IMR-90 (cell line): ENCODE results near the gene LDLRAD3. TPM values are rescaled to one million over a fixed set of nuclear protein-coding genes. Genes with fewer than 3 reads are reported as not detected.

Experiments used
- ATAC-seq: fragments of 200-7000 bp; cut with Tn5 transposase; 2 replicates; pipeline ENCODE4 v1.9.1; 2020; ENCODE audit warnings: low read depth, mild to moderate bottlenecking, moderate library complexity
- BruUV-seq: library from RNA; stranded (reverse); fragments of 400-500 nt; replicated peaks from 2 replicates; lab custom pipeline; 2021; lab: Mats Ljungman, UMichigan
- CTCF ChIA-PET: fragments of 300-600 bp; formaldehyde crosslinking; extraction: SDS; loops from one replicate; lab custom pipeline; 2021; ENCODE audit warnings: antibody characterized with exemption; lab: Yijun Ruan, JAX
- POLR2A ChIA-PET: fragments of 300-600 bp; sonication (Branson Sonifier 250); formaldehyde crosslinking; loops from one replicate; lab custom pipeline; 2022; ENCODE audit warnings: antibody characterized with exemption; ENCODE audit not compliant: unreplicated experiment; lab: Charles Lee
- DNase-seq: peaks from one replicate; pipeline ENCODE4 v3.0.0; 2013
- H2AFZ ChIP-seq: replicated peaks from 2 replicates; pipeline ENCODE3; 2013; ENCODE audit warnings: low read length, mild to moderate bottlenecking; ENCODE audit not compliant: poor library complexity
- H2AK5ac ChIP-seq: 2 replicates; pipeline ENCODE4 v1.6.1; 2013; ENCODE audit warnings: low read depth, low read length, inconsistent platforms
- H2AK9ac ChIP-seq: replicated peaks from 2 replicates; pipeline ENCODE3; 2013; ENCODE audit warnings: mild to moderate bottlenecking, low read depth, low read length, moderate library complexity; ENCODE audit not compliant: poor library complexity
- H2BK120ac ChIP-seq: 2 replicates; pipeline ENCODE4 v1.6.1; 2013; ENCODE audit warnings: low read depth, low read length, inconsistent platforms
- H2BK15ac ChIP-seq: 3 replicates; pipeline ENCODE4 v1.6.1; 2013; ENCODE audit warnings: low read depth, low read length, inconsistent platforms
- H2BK20ac ChIP-seq: 2 replicates; pipeline ENCODE4 v1.6.1; 2013; ENCODE audit warnings: low read depth, mild to moderate bottlenecking, inconsistent platforms, low read length, moderate library complexity
- H2BK5ac ChIP-seq: 2 replicates; pipeline ENCODE4 v1.6.1; 2013; ENCODE audit warnings: mild to moderate bottlenecking, low read depth, low read length, inconsistent platforms; ENCODE audit not compliant: poor library complexity, severe bottlenecking
- H3K14ac ChIP-seq: replicated peaks from 2 replicates; pipeline ENCODE4 v1.6.1; 2013; ENCODE audit warnings: low read depth, low read length, inconsistent platforms
- H3K18ac ChIP-seq: 2 replicates; pipeline ENCODE4 v1.6.1; 2013; ENCODE audit warnings: low read depth, low read length, control low read depth
- H3K23ac ChIP-seq: 2 replicates; pipeline ENCODE4 v1.6.1; 2013; ENCODE audit warnings: low read depth, low read length, inconsistent platforms
- H3K27ac ChIP-seq: 2 replicates; pipeline ENCODE4 v1.5.1; 2013; ENCODE audit warnings: mild to moderate bottlenecking, control low read depth, low read length; ENCODE audit not compliant: insufficient read depth
- H3K27me3 ChIP-seq: 2 replicates; pipeline ENCODE4 v1.6.1; 2013; ENCODE audit warnings: low read length; ENCODE audit not compliant: control insufficient read depth, insufficient read depth
- H3K36me3 ChIP-seq: 2 replicates; pipeline ENCODE4 v1.6.1; 2013; ENCODE audit warnings: low read length, mixed read lengths; ENCODE audit not compliant: control insufficient read depth, insufficient read depth
- H3K4ac ChIP-seq: 2 replicates; pipeline ENCODE4 v1.6.1; 2013; ENCODE audit warnings: low read depth, low read length, inconsistent platforms
- H3K4me1 ChIP-seq: 2 replicates; pipeline ENCODE4 v1.6.1; 2013; ENCODE audit warnings: low read length, mixed read lengths; ENCODE audit not compliant: control insufficient read depth, insufficient read depth
- H3K4me2 ChIP-seq: 2 replicates; pipeline ENCODE4 v1.6.1; 2013; ENCODE audit warnings: low read depth, mild to moderate bottlenecking, control low read depth, low read length, moderate library complexity
- H3K4me3 ChIP-seq: 2 replicates; pipeline ENCODE4 v1.5.1; 2013; ENCODE audit warnings: low read depth, mild to moderate bottlenecking, control low read depth, low read length, moderate library complexity; ENCODE audit not compliant: insufficient read depth
- H3K56ac ChIP-seq: 2 replicates; pipeline ENCODE4 v1.6.1; 2013; ENCODE audit warnings: low read length, inconsistent platforms; ENCODE audit not compliant: insufficient read depth; ENCODE audit errors: extremely low read depth
- H3K79me1 ChIP-seq, 2 experiments: 2 replicates each; pipeline ENCODE4 v1.6.1; 2013; ENCODE audit warnings: low read length in 2 of 2, inconsistent platforms in 1 of 2, low read depth in 1 of 2
- H3K9ac ChIP-seq: 2 replicates; pipeline ENCODE4 v1.6.1; 2013; ENCODE audit warnings: low read depth, low read length, control low read depth
- H3K9me1 ChIP-seq: 2 replicates; pipeline ENCODE4 v1.6.1; 2013; ENCODE audit warnings: low read length, inconsistent platforms; ENCODE audit not compliant: insufficient read depth
- H3K9me3 ChIP-seq: 2 replicates; pipeline ENCODE4 v1.6.1; 2013; ENCODE audit warnings: low read length; ENCODE audit not compliant: control insufficient read depth, insufficient read depth
- H4K20me1 ChIP-seq: 2 replicates; pipeline ENCODE4 v1.6.1; 2013; ENCODE audit warnings: low read length, inconsistent platforms; ENCODE audit not compliant: insufficient read depth
- H4K5ac ChIP-seq: 2 replicates; pipeline ENCODE4 v1.6.1; 2013; ENCODE audit warnings: mild to moderate bottlenecking, low read depth, low read length, control low read depth
- H4K8ac ChIP-seq, 2 experiments: 2 replicates each; pipeline ENCODE4 v1.6.1; 2013; ENCODE audit warnings: low read depth in 2 of 2, low read length in 2 of 2, control low read depth in 1 of 2, inconsistent platforms in 1 of 2
- H4K91ac ChIP-seq: 2 replicates; pipeline ENCODE4 v1.6.1; 2013; ENCODE audit warnings: low read depth, low read length, inconsistent platforms; ENCODE audit not compliant: insufficient read depth
- BHLHE40 ChIP-seq: fragments of 150-350 bp; IDR thresholded peaks from 2 replicates; pipeline ENCODE4 v1.6.1; 2016; ENCODE audit warnings: mild to moderate bottlenecking, low read depth, low read length
- dilution Hi-C: fragments of 300-500 bp; cut with HindIII; formaldehyde crosslinking; loops from one replicate; pipeline ENCODE4 v1.14.3; 2018; ENCODE audit warnings: low sequenced_read_pairs; ENCODE audit not compliant: unreplicated experiment
- in situ Hi-C: fragments of 300-500 bp; cut with MboI; formaldehyde crosslinking; loops from 3 replicates; pipeline ENCODE4 v1.14.3; 2019; ENCODE audit warnings: low sequenced_read_pairs, inconsistent platforms, mixed read lengths
- intact Hi-C: fragments of 100-400 bp; cut with micrococcal nuclease; formaldehyde crosslinking; loops from 2 replicates; pipeline ENCODE4 v1.10.0; 2022
- polyA plus RNA-seq, 3 experiments: library from polyadenylated mRNA; depleted of rRNA; stranded (reverse); fragments of >200 nt; gene quantifications; 2 replicates each; pipeline ENCODE4 v1.2.3, GENCODE V29; 2012; ENCODE audit warnings: low replicate concordance in 1 of 3
- total RNA-seq: library from RNA; depleted of rRNA; stranded (reverse); fragments of >200 nt; gene quantifications from 2 replicates; pipeline ENCODE4 v1.2.3, GENCODE V29; 2012

Gene LDLRAD3
- total and polyA plus RNA-seq, 2 of the 4 experiments (the other 2 are of a cell fraction), result 2.7 to 6.4 TPM

- Histone ChIP-seq H2BK120ac (no peak overlapping the region), H3K4me2 (no peak overlapping the region), H3K79me1 (no peaks in the 10 kb centered on the region), H2AK9ac (no peak overlapping the region), H3K14ac (no peak overlapping the region), H2AFZ (no peak overlapping the region), H3K4ac (no peak overlapping the region), H4K20me1 (no peaks in the 10 kb centered on the region), H3K18ac (no peak overlapping the region), H3K4me1 (no peaks in the 10 kb centered on the region), H4K5ac (no peak overlapping the region), H4K91ac (no peak overlapping the region), H3K56ac (no peak overlapping the region), H3K9me1 (no peaks in the 10 kb centered on the region), H3K9me3 (0 out of 2 replicates have a peak, but pooled peaks cover 5% of the 10 kb centered on the region), H3K23ac (no peak overlapping the region), H3K27me3 (peaks cover 2% of the 10 kb centered on the region), H3K4me3 (no peak overlapping the region), H3K27ac (no peak overlapping the region), H2BK5ac (no peak overlapping the region), H2AK5ac (no peak overlapping the region), H4K8ac (no peak overlapping the region), H3K36me3 (no peaks in the 10 kb centered on the region), H2BK20ac (no peak overlapping the region), H2BK15ac (no peak overlapping the region), H3K9ac (no peak overlapping the region)
- CTCF ChIA-PET, result no interaction called here
- in situ Hi-C loops (no loop called here), intact Hi-C loops (no loop called here), dilution Hi-C loops (no loop called here)
- POLR2A ChIA-PET, result no interaction called here
- ATAC-seq (no peak), DNase-seq (no peak)
- BruUV-seq, result no TSS peak
- TF ChIP-seq BHLHE40, result no peak
Observed at GRCh38 chr11:35902961-35903360, 40.9 kb upstream of the LDLRAD3 start.
